OCI-LY7 (cell line): ENCODE results near the gene CDH1. TPM values are rescaled to one million over a fixed set of nuclear protein-coding genes. Genes with fewer than 3 reads are reported as not detected.

ENCODE experiments used
- BruUV-seq: library from RNA; stranded (reverse); fragments of 400-500 nt; replicated peaks from 2 replicates; lab custom pipeline; 2021; lab: Mats Ljungman, UMichigan
- CTCF ChIA-PET: fragments of 300-600 bp; sonication (Branson Sonifier 250); formaldehyde crosslinking; loops from one replicate; lab custom pipeline; 2022; ENCODE audit warnings: antibody characterized with exemption; ENCODE audit not compliant: unreplicated experiment; lab: Charles Lee
- POLR2A ChIA-PET: fragments of 300-600 bp; sonication (Branson Sonifier 250); formaldehyde crosslinking; loops from one replicate; lab custom pipeline; 2022; ENCODE audit warnings: antibody characterized with exemption; lab: Charles Lee
- DNase-seq: peaks from one replicate; pipeline ENCODE4 v3.0.0-alpha.2; 2015; ENCODE audit warnings: low spot score
- H2AFZ ChIP-seq: fragments of 200-600 bp; sonication (generic), shearing (Covaris generic); 2 replicates; pipeline ENCODE4 v1.6.1; 2014; ENCODE audit warnings: mild to moderate bottlenecking, antibody characterized with exemption, low read length, moderate library complexity
- H3K27ac ChIP-seq: fragments of 200-600 bp; sonication (generic); 2 replicates; pipeline ENCODE4 v1.5.1; 2014; ENCODE audit warnings: mixed run types, low read depth, mild to moderate bottlenecking, moderate library complexity, low read length, inconsistent platforms; ENCODE audit not compliant: poor library complexity, severe bottlenecking
- H3K36me3 ChIP-seq: fragments of 200-600 bp; sonication (generic); 2 replicates; pipeline ENCODE4 v1.6.1; 2014; ENCODE audit warnings: mild to moderate bottlenecking, antibody characterized with exemption, low read length, moderate library complexity, mixed read lengths; ENCODE audit not compliant: insufficient read depth
- H3K4me1 ChIP-seq: fragments of 200-600 bp; sonication (generic); 2 replicates; pipeline ENCODE4 v1.5.1; 2014; ENCODE audit warnings: mild to moderate bottlenecking, low read length; ENCODE audit not compliant: insufficient read depth, poor library complexity, severe bottlenecking
- H3K4me2 ChIP-seq: fragments of 200-600 bp; sonication (generic); 2 replicates; pipeline ENCODE4 v1.6.1; 2014; ENCODE audit warnings: mild to moderate bottlenecking, low read length
- H3K4me3 ChIP-seq: fragments of 200-600 bp; sonication (generic); 2 replicates; pipeline ENCODE4 v1.5.1; 2014; ENCODE audit warnings: mild to moderate bottlenecking, low read depth, low read length; ENCODE audit not compliant: poor library complexity, severe bottlenecking
- H3K79me2 ChIP-seq: fragments of 200-600 bp; sonication (generic); 2 replicates; pipeline ENCODE4 v1.6.1; 2016; ENCODE audit warnings: low read depth, mild to moderate bottlenecking, low read length, moderate library complexity, mixed read lengths; ENCODE audit not compliant: insufficient read depth
- H3K9me2 ChIP-seq: fragments of 200-600 bp; sonication (generic); 2 replicates; pipeline ENCODE4 v1.6.1; 2016; ENCODE audit warnings: mild to moderate bottlenecking, low read length, mixed read lengths; ENCODE audit not compliant: insufficient read depth
- H3K9me3 ChIP-seq: fragments of 200-600 bp; sonication (generic); 2 replicates; pipeline ENCODE4 v1.6.1; 2014; ENCODE audit warnings: mild to moderate bottlenecking, mixed run types, low read length, mixed read lengths
- H4K20me1 ChIP-seq: fragments of 200-600 bp; sonication (generic); 2 replicates; pipeline ENCODE4 v1.6.1; 2014; ENCODE audit warnings: mild to moderate bottlenecking, antibody characterized with exemption, low read length, moderate library complexity, mixed read lengths; ENCODE audit not compliant: insufficient read depth
- EZH2phosphoT487 ChIP-seq: fragments of 200-600 bp; sonication (generic); IDR thresholded peaks from 2 replicates; pipeline ENCODE4 v1.6.1; 2018; ENCODE audit warnings: low read depth, borderline replicate concordance, mild to moderate bottlenecking, mixed run types, antibody characterized with exemption, low read length, moderate library complexity, mixed read lengths
- intact Hi-C: fragments of 100-400 bp; cut with micrococcal nuclease; formaldehyde crosslinking; loops from one replicate; pipeline ENCODE4 v1.10.0; 2022; ENCODE audit not compliant: unreplicated experiment
- total RNA-seq, 2 experiments: library from RNA; depleted of rRNA in 1 of 2; stranded (reverse); fragments of >200 nt in 1 of 2; shearing (Covaris generic) in 1 of 2; gene quantifications; 2 replicates each; pipeline ENCODE4 v1.2.3, GENCODE V29; 2014 to 2022
- TF ChIP-seq, protein P1 (sequence below): fragments of 200-600 bp; sonication (generic); conservative IDR thresholded peaks from 2 replicates; pipeline ENCODE4 v1.5.1; 2014; ENCODE audit warnings: mild to moderate bottlenecking, antibody characterized with exemption, low read length, moderate library complexity, mixed read lengths

Gene CDH1
- total RNA-seq, 2 experiments from 2014 or later, result not detected

GRCh38 chr16:68731637-68732036 lies 5.5 kb upstream of the CDH1 start:
- DNase-seq, result no peak
- TF ChIP-seq, protein P1, sequence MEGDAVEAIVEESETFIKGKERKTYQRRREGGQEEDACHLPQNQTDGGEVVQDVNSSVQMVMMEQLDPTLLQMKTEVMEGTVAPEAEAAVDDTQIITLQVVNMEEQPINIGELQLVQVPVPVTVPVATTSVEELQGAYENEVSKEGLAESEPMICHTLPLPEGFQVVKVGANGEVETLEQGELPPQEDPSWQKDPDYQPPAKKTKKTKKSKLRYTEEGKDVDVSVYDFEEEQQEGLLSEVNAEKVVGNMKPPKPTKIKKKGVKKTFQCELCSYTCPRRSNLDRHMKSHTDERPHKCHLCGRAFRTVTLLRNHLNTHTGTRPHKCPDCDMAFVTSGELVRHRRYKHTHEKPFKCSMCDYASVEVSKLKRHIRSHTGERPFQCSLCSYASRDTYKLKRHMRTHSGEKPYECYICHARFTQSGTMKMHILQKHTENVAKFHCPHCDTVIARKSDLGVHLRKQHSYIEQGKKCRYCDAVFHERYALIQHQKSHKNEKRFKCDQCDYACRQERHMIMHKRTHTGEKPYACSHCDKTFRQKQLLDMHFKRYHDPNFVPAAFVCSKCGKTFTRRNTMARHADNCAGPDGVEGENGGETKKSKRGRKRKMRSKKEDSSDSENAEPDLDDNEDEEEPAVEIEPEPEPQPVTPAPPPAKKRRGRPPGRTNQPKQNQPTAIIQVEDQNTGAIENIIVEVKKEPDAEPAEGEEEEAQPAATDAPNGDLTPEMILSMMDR, result no peak
- no peak for TF ChIP-seq EZH2phosphoT487
- H3K79me2 ChIP-seq, result no peaks in the 10 kb centered on the region
- no peaks in the 10 kb centered on the region for H3K4me1 ChIP-seq
- no peaks in the 10 kb centered on the region for H3K9me3 ChIP-seq
- no peak overlapping the region for H3K4me2 ChIP-seq
- no peaks in the 10 kb centered on the region for H3K36me3 ChIP-seq
- BruUV-seq, result no TSS peak
- intact Hi-C loops, result no loop called here
- no peak overlapping the region for H3K4me3 ChIP-seq
- no peak overlapping the region for H2AFZ ChIP-seq
- no peaks in the 10 kb centered on the region for H3K9me2 ChIP-seq
- CTCF ChIA-PET, result no interaction called here
- POLR2A ChIA-PET, result no interaction called here
- H4K20me1 ChIP-seq, result no peaks in the 10 kb centered on the region
- H3K27ac ChIP-seq, result no peak overlapping the region

DNA sequence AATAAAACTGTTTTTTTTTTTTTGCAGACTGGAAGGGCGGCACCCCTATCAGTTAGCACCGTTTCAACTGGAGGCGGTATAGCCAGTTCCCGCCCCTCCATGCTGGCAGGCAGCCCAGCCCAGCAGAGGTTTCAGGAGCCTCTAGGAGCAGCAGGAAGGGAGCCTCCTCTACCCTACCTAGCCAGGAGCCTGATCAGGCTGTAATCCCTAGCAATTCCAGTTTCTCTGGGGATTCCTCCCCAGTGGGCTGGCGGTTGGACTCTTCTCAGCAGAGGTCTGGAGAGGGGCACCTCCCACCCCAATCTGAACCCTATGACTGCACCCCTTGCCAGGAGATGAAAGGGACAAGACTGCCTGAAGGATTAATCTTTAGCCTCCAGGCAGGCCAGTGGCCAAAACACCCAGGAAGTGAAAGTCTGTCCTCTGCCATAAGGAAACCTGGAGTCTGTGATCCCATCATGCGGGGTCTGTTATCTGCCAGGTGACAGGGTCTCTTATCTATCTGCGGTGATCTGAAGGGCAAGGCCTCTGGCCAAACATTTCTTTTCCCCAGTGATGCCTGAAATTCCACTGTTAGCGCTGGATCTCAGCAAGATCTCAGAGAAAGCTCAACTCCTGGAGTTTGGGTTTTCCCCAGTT lies 4.9 kb upstream of the CDH1 start:
- H3K4me3 ChIP-seq, result no peak overlapping the region
- H3K27ac ChIP-seq, result no peak overlapping the region
- H3K4me2 ChIP-seq, result no peak overlapping the region
- H4K20me1 ChIP-seq, result no peaks in the 10 kb centered on the region
- H3K79me2 ChIP-seq, result no peaks in the 10 kb centered on the region
- intact Hi-C loops, result no loop called here
- BruUV-seq, result no TSS peak
- ChIA-PET CTCF (no interaction called here), POLR2A (interaction anchor here (0.6 kb wide), 1 partner anchor 18 kb away, joined by 5 read pairs; no protein-coding TSS in a partner anchor)
- TF ChIP-seq, protein P1, result no peak
- TF ChIP-seq EZH2phosphoT487, result no peak
- H2AFZ ChIP-seq, result no peak overlapping the region
- DNase-seq, result no peak
- H3K9me3 ChIP-seq, result no peaks in the 10 kb centered on the region
- H3K9me2 ChIP-seq, result no peaks in the 10 kb centered on the region
- no peaks in the 10 kb centered on the region for H3K36me3 ChIP-seq
- no peaks in the 10 kb centered on the region for H3K4me1 ChIP-seq

- no peak for TF ChIP-seq EZH2phosphoT487
- TF ChIP-seq, protein P1, result no peak
- Histone ChIP-seq H3K79me2 (no peaks in the 10 kb centered on the region), H3K9me2 (no peaks in the 10 kb centered on the region), H3K27ac (no peak overlapping the region), H3K4me2 (no peak overlapping the region), H2AFZ (no peak overlapping the region), H3K4me3 (no peak overlapping the region), H4K20me1 (no peaks in the 10 kb centered on the region), H3K4me1 (no peaks in the 10 kb centered on the region), H3K36me3 (no peaks in the 10 kb centered on the region), H3K9me3 (no peaks in the 10 kb centered on the region)
- ChIA-PET POLR2A (interaction anchor here (0.6 kb wide), 1 partner anchor 17 kb away, joined by 5 read pairs; no protein-coding TSS in a partner anchor), CTCF (no interaction called here)
- intact Hi-C loops, result no loop called here
- BruUV-seq, result no TSS peak
- no peak for DNase-seq
These were observed 4.2 kb upstream of the CDH1 start for GRCh38 chr16:68732741-68733399.
